ENCODE results near the gene SMARCD2. TPM values are rescaled to one million over a fixed set of nuclear protein-coding genes. Genes with fewer than 3 reads are reported as not detected.
"Not testable (repeated sequence)": the region's sequence is repeated elsewhere in the genome, so short reads cannot be mapped to it uniquely, and the experiment has no call there.

SMARCD2 gene
- total RNA-seq, 2 experiments from 2014 or later, result 98.5 to 107 TPM

DNA sequence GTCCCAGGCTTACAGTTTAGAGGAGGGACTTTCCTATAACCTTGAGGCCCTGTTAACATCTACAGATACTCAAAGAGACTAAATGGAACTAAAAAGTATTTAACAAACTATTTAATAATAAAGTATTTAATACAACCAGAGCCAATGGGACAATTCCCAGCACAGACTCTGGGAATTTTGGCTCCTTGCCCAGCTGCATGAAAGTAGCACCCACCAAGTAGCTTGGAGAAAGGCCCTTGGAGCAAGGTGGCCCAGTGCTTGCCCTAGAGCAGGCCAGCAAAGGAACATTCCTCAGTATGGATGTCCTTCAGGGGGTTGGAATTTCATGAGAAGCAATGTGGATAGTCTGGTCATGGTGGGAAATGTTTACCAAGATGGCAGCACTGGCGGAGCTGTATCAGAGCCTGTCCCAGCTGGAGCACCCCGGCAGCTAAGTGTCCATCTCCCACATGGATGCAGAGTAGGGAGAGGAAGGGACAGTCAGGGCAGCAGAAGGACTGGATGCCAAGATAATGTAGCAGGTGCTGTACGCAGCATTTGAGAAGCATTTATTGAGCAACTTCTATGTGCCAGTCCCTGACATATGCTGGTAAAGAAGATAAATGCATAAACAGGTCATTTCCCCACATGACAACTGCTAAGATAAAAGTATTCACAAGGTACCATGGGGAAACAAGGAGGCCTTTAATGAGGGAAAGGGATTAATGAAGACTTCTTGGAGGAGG is 5.2 kb upstream of the SMARCD2 start:
- Mint-ChIP-seq H3K4me3 (peak overlapping the region; percentile 75), H3K27me3 (ENCODE audit: low read depth) (no peaks in the 10 kb centered on the region), H3K9me3 (peaks cover 2% of the 10 kb centered on the region), H3K4me1 (ENCODE audit: low read depth) (peaks cover 28% of the 10 kb centered on the region), H3K36me3 (ENCODE audit: low read depth) (peaks cover 1% of the 10 kb centered on the region), H3K27ac (no peak overlapping the region)
- DNase-seq, result no peak
- intact Hi-C loops (cut with micrococcal nuclease), result no loop called here
- CTCF ChIA-PET, result interaction anchor here (1.5 to 4.9 kb wide), 4 partner anchors 10 to 169 kb away, joined by 3 to 38 read pairs (median 8); no protein-coding TSS in a partner anchor

DNA sequence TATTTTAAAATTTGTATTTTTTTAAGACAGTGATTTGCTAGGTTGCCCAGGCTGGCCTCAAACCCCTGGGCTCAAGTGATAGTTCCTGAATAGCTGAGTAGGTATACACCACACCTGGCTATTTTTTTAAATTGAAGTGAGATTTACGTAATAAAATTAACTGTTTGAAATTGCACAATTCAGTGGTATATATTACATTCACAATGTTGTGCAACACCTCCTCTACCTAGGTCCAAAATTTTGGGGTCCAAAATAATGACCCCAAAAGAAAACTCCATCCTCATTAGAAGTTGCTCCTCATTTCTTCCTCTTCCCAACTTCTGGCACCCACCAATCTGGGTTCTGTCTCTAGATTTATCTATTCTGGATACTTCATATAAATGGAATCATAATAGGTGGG is 3.0 kb upstream of the SMARCD2 start:
- Mint-ChIP-seq H3K9me3 (peaks cover 2% of the 10 kb centered on the region), H3K4me1 (ENCODE audit: low read depth) (peaks cover 37% of the 10 kb centered on the region), H3K4me3 (no peak overlapping the region), H3K36me3 (ENCODE audit: low read depth) (peaks cover 2% of the 10 kb centered on the region), H3K27me3 (ENCODE audit: low read depth) (no peaks in the 10 kb centered on the region), H3K27ac (no peak overlapping the region)
- intact Hi-C loops (cut with micrococcal nuclease), result no loop called here
- DNase-seq, result no peak
- CTCF ChIA-PET, result interaction anchor here (1.6 to 4.9 kb wide), 2 partner anchors 14 to 20 kb away, joined by 7 to 38 read pairs; no protein-coding TSS in a partner anchor

DNA sequence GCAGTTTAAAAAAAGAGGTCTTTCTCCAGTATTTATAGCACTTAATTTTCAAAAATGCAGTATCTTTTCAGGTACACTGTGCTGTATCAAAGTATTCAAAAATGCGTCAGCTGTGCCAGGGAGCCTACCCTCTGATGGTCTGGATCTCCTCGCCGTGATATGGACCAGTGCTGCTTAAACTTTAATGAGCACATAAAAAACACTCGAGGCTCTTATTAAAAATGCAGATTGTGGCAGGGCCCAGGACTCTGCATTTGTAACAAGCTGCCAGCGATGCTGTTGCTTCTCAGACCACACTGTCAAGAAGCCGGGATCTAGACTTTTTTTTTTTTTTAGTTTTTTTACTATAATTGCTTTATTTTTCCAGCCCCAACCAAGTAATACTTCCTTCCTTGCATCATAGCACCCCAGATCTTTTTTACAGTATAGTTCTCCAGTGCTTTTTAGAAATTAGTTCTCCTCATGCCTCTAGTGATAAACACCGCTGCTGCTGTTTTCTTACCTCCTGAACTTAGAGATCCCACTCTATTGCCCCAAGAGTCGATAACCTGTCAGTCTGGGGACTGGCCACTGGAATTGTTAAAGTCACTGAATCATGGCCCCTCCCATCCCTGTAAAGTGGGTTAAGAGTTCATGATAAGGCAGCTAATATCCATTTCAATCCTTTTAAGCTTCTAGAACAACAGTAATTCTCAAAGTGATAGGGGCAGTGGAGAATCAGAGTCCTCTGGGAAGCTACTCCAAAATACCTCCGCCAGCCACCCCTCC is 1.6 kb upstream of the SMARCD2 start:
- no peak for DNase-seq
- CTCF ChIA-PET, result interaction anchor here (0.5 to 4.9 kb wide), 10 partner anchors 9 to 500 kb away, joined by 3 to 38 read pairs (median 4); partner anchors contain the start of genes CCDC47, DDX42, FTSJ3 and PSMC5
- peaks cover 43% of the 10 kb centered on the region for H3K4me1 Mint-ChIP-seq (ENCODE audit: low read depth)
- intact Hi-C loops (cut with micrococcal nuclease), result loop anchor here (1.0 to 2.0 kb wide), 8 partner anchors 17 to 301 kb away; partner anchors contain the start of genes CCDC47, DCAF7, ERN1 and FTSJ3
- H3K36me3 Mint-ChIP-seq (ENCODE audit: low read depth), result peaks cover 5% of the 10 kb centered on the region
- H3K27ac Mint-ChIP-seq, result peak overlapping the region; percentile 94
- H3K4me3 Mint-ChIP-seq, result peak overlapping the region; percentile 91
- H3K27me3 Mint-ChIP-seq (ENCODE audit: low read depth), result no peaks in the 10 kb centered on the region
- H3K9me3 Mint-ChIP-seq, result peaks cover 2% of the 10 kb centered on the region

DNA sequence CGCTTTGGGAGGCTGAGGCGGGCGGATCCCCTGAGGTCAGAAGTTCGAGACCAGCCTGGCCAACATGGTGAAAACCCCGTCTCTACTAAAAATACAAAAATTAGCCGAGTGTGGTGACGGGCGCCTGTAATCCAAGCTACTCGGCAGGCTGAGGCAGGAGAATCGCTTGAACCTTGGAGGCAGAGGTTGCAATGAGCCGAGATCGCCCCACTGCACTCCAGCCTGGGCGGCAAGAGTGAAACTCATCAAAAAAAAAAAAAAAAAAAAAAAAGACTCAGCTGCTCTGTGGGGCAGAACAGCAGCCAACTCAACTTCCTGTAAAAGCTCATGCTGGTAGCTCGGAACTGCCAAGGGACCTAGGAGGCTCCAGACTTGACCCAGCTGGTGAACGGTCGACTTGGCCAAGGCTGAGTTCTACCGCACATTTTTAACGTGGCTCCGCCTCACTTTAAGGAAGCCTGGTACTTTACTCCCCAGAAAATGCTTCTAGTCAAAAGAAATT is 953 bp upstream of the SMARCD2 start:
- not testable (repeated sequence) for H3K9me3 Mint-ChIP-seq; H3K27me3 Mint-ChIP-seq (ENCODE audit: low read depth); H3K36me3 Mint-ChIP-seq (ENCODE audit: low read depth)
- peak; percentile 53 for DNase-seq
- H3K27ac Mint-ChIP-seq, result peak overlapping the region; percentile 94
- H3K4me3 Mint-ChIP-seq, result peak overlapping the region; percentile 91
- CTCF ChIA-PET, result interaction anchor here (0.6 to 1.6 kb wide), 5 partner anchors 8 to 501 kb away, joined by 3 to 14 read pairs (median 4); partner anchors contain the start of genes FTSJ3 and PSMC5
- intact Hi-C loops (cut with micrococcal nuclease), result loop anchor here (1.0 to 2.0 kb wide), 8 partner anchors 16 to 301 kb away; partner anchors contain the start of genes CCDC47, DCAF7, ERN1 and FTSJ3
- peaks cover 42% of the 10 kb centered on the region for H3K4me1 Mint-ChIP-seq (ENCODE audit: low read depth)

DNA sequence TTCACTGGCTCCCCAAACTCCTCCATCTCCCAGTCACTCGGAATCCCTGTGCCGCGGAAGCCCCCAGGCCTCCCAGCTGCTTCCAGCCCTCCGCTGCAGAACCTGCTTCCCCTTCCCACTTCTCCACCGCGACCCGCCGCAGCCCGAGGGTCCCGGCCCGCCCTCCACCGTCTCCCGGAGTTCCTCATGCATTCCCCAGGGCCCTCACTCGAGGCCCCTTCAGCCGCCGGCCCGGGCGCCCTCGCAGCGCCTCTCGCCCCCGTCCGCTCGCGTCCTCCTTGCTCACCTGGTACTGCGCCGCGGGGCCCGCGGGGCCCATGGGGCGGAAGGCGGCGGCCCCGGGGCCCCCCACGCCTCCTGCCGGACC is 329 bp downstream of the SMARCD2 start:
- H3K27me3 Mint-ChIP-seq (ENCODE audit: low read depth), result no peaks in the 10 kb centered on the region
- H3K27ac Mint-ChIP-seq, result peak overlapping the region; percentile 90
- DNase-seq, result peak; percentile 39
- peaks cover 37% of the 10 kb centered on the region for H3K4me1 Mint-ChIP-seq (ENCODE audit: low read depth)
- H3K9me3 Mint-ChIP-seq, result no peaks in the 10 kb centered on the region
- peaks cover 3% of the 10 kb centered on the region for H3K36me3 Mint-ChIP-seq (ENCODE audit: low read depth)
- CTCF ChIA-PET, result interaction anchor here (1.1 kb wide), 1 partner anchor 9 kb away, joined by 5 read pairs; no protein-coding TSS in a partner anchor
- H3K4me3 Mint-ChIP-seq, result peak overlapping the region; percentile 94
- intact Hi-C loops (cut with micrococcal nuclease), result loop anchor here (2.0 kb wide), 2 partner anchors 289 to 303 kb away; partner anchors contain the start of gene ERN1

DNA sequence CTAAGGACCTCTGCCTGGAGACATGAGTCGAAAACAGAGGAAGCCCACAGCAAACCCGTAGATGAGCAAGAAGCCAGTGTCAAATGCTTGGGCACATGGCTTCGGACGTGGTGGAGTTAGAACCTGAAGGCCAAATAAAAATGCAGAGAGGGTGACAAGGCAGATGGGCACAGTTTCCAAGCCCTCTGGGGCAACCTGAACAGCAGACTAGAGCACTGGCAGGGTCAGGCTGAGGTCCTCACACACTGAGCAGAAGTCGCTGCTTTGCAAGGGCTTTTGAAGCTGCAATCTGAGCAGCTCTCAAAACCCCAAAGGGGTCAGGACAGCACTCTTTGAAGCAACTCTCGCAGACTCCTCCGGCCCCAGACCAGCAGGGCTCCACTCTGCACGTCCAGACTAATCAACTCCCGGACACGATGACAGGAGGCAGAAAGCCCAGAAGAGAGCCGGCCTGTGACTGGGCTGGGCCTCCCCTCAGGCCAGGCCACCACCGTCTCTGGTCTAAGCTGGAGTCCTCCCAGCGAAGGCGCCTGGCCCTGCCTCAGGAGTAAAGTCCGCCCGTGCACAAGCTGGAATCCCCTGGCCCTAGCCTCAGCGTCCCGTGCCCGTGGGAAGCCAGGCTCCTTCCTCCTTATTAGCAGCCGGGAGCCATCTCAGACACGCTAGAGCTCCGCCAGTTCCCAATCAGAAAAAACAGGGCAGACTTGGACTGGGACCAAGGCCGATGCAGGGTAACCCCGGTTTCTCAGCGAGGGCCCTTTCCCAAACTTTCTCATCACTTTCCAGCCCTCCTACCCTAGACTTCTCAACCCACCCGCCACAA is 924 bp downstream of the SMARCD2 start:
- CTCF ChIA-PET, result interaction anchor here (1.1 kb wide), 1 partner anchor 9 kb away, joined by 5 read pairs; no protein-coding TSS in a partner anchor
- H3K9me3 Mint-ChIP-seq, result no peaks in the 10 kb centered on the region
- intact Hi-C loops (cut with micrococcal nuclease), result loop anchor here (2.0 kb wide), 2 partner anchors 289 to 303 kb away; partner anchors contain the start of gene ERN1

DNA sequence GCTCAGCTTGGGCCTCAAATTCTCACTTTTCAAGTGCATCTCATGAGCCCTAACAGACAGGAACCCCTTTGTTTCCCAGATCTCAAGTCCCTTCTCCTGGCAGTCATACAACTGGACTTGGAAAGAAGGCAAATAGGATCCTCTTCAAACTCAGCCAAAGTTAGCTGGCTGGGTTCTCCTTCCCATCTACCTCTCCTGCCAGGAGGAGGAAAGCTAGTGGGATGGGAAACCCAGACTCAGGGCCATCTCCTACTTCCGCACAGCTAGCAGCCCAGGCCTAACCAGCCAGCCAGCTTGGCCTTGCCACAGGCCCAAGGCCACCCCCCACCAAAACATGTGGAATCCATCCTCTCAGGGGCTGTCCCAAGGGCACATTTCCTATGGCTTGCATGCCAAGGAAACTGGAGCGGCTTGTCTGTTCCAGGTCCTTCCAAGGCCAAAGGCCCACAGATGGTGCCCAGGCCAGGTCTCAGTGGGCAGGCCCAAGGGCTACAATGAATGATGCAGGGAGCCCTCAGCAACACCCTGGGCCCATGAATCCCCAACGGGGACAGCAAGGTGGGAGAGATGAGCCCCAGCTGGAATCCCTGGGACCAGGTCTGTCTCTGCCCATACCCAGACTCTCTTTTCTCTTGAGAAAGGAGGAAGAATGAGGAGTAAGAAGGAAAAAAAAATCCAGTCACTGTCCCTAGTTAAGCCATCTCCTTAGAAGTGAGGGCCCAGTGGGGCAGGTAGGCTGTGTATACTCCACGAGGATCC is 1.7 kb downstream of the SMARCD2 start:
- H3K27ac Mint-ChIP-seq, result peak overlapping the region; percentile 90
- H3K27me3 Mint-ChIP-seq (ENCODE audit: low read depth), result no peaks in the 10 kb centered on the region
- intact Hi-C loops (cut with micrococcal nuclease), result no loop called here
- DNase-seq, result no peak
- no peaks in the 10 kb centered on the region for H3K9me3 Mint-ChIP-seq
- H3K4me1 Mint-ChIP-seq (ENCODE audit: low read depth), result peaks cover 32% of the 10 kb centered on the region
- CTCF ChIA-PET, result interaction anchor here (0.9 to 4.5 kb wide), 4 partner anchors 8 to 229 kb away, joined by 3 to 29 read pairs (median 4); no protein-coding TSS in a partner anchor
- peaks cover 3% of the 10 kb centered on the region for H3K36me3 Mint-ChIP-seq (ENCODE audit: low read depth)
- H3K4me3 Mint-ChIP-seq, result peak overlapping the region; percentile 94

More for the DNA sequence above, 924 bp downstream of the SMARCD2 start:
- DNase-seq, result peak; percentile 41
- peaks cover 3% of the 10 kb centered on the region for H3K36me3 Mint-ChIP-seq (ENCODE audit: low read depth)
- peaks cover 32% of the 10 kb centered on the region for H3K4me1 Mint-ChIP-seq (ENCODE audit: low read depth)
- H3K27me3 Mint-ChIP-seq (ENCODE audit: low read depth), result no peaks in the 10 kb centered on the region
- H3K4me3 Mint-ChIP-seq, result peak overlapping the region; percentile 94
- peak overlapping the region; percentile 90 for H3K27ac Mint-ChIP-seq

DNA sequence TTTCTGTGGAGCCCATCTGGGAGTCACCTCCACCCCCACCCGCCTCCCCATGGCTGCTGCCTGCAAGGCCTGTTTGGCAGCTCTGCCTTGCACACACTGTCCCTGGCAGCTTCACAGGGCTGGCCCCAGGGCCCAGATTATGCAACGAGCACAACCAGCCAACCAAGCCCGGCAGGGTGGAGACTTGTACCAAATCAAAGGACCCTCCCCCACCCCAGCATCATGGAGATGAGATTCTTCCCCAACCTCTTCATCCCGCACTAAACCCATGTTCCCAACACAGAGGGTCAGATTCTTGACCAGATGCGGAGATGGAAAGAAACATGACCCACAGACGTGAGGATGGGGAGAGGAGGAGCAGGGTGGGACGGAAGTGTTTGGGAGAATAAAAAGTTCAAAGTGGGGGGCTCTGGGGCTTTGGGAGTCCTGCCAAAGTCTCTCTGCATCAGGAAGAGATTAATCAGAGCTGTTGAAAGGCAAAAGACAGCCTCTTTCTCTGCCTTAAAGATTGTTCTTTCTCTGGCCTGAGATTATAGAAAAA is 3.8 kb downstream of the SMARCD2 start:
- Mint-ChIP-seq H3K27me3 (ENCODE audit: low read depth) (no peaks in the 10 kb centered on the region), H3K9me3 (no peaks in the 10 kb centered on the region), H3K4me3 (no peak overlapping the region), H3K36me3 (ENCODE audit: low read depth) (peaks cover 12% of the 10 kb centered on the region), H3K4me1 (ENCODE audit: low read depth) (peaks cover 40% of the 10 kb centered on the region), H3K27ac (peak overlapping the region; percentile 46)
- intact Hi-C loops (cut with micrococcal nuclease), result no loop called here
- CTCF ChIA-PET, result interaction anchor here (0.7 to 4.5 kb wide), 3 partner anchors 10 to 12 kb away, joined by 3 to 29 read pairs (median 13); no protein-coding TSS in a partner anchor
- no peak for DNase-seq

DNA sequence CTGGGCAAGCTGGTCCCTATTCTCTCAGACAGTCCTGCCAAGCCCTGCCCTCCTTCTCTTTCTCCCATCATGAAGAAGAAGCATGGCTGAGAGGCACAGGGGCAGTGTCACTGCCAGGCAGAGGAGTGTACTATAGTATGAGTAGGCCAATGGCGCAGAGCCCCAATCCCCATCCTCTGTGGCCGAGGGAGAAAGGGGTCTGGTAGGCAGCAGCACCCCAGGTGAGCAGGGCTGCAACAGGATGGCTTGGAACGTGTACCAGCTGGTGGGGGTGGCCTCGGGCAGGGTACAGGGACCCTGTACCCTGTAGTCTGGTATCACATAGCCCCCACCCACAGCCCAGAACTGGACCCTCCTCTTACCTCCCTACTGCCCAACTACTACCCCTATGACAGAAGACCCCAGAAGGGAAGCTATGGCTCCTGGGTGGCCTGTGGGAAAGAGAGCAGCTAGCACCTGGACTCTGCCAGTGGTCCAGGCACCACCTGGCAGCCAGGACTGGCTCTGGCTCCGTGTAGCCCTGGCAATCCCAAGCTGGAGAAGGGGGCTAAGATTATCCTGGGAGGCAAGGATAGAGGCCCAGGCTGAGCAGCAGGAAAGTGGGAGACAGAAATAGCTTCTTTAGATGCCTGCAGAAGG is 4.4 kb downstream of the SMARCD2 start:
- intact Hi-C loops (cut with micrococcal nuclease), result no loop called here
- CTCF ChIA-PET, result interaction anchor here (0.7 to 4.5 kb wide), 3 partner anchors 9 to 12 kb away, joined by 3 to 29 read pairs (median 13); no protein-coding TSS in a partner anchor
- Mint-ChIP-seq H3K9me3 (no peaks in the 10 kb centered on the region), H3K27ac (peak overlapping the region; percentile 30), H3K27me3 (ENCODE audit: low read depth) (no peaks in the 10 kb centered on the region), H3K4me1 (ENCODE audit: low read depth) (peaks cover 39% of the 10 kb centered on the region), H3K36me3 (ENCODE audit: low read depth) (peaks cover 16% of the 10 kb centered on the region), H3K4me3 (no peak overlapping the region)
- DNase-seq, result no peak

DNA sequence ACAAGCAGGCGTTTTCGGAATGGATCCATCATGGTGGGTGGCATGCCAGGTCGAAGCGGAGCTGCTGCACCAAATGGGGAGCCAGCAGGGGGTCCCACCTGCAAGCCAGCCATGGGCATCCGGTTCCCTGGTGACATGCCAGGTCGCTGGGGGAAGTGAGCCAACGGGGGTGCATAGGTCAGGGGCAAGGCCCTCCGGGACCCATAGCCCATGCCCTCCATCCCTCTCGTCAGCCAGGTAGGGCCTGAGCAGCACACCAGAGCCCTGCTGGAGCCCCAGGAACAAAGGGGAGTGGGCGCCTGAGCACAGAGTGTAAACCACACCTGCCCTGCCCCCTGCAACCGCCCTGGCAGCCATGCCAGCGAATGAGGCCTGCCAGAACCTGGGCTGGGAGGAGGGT is 5.0 kb downstream of the SMARCD2 start:
- no peaks in the 10 kb centered on the region for H3K9me3 Mint-ChIP-seq
- peaks cover 39% of the 10 kb centered on the region for H3K4me1 Mint-ChIP-seq (ENCODE audit: low read depth)
- intact Hi-C loops (cut with micrococcal nuclease), result no loop called here
- DNase-seq, result no peak
- H3K36me3 Mint-ChIP-seq (ENCODE audit: low read depth), result peaks cover 16% of the 10 kb centered on the region
- no peak overlapping the region for H3K27ac Mint-ChIP-seq
- CTCF ChIA-PET, result interaction anchor here (3.2 to 4.5 kb wide), 2 partner anchors 8 to 11 kb away, joined by 13 to 29 read pairs; no protein-coding TSS in a partner anchor
- no peak overlapping the region for H3K4me3 Mint-ChIP-seq
- H3K27me3 Mint-ChIP-seq (ENCODE audit: low read depth), result no peaks in the 10 kb centered on the region

Measured in activated naive CD4-positive, alpha-beta T cell treated with anti-CD3 and anti-CD28 coated beads for 36 hours (primary cell).